MM.1S (cell line): Measurements from ENCODE around the gene TGFBR3.

ENCODE experiments used
- EZH2 ChIP-seq: fragments of 300-600 bp; sonication (generic); optimal IDR thresholded peaks from 2 replicates; pipeline ENCODE3; 2017; ENCODE audit warnings: low read depth, mild to moderate bottlenecking, antibody characterized with exemption, low read length, mixed read lengths
- EZH2phosphoT487 ChIP-seq: fragments of 300-600 bp; sonication (generic); IDR thresholded peaks from 2 replicates; pipeline ENCODE4 v1.6.1; 2018; ENCODE audit warnings: antibody characterized with exemption, low read length
- TF ChIP-seq, protein P1 (sequence below): fragments of 300-600 bp; sonication (generic); IDR thresholded peaks from 2 replicates; pipeline ENCODE4 v1.5.1; 2016; ENCODE audit warnings: antibody characterized with exemption, low read length, mixed read lengths

GRCh38 chr1:91804546-91805023, 81.4 kb downstream of the TGFBR3 start:
- TF ChIP-seq, protein P1, sequence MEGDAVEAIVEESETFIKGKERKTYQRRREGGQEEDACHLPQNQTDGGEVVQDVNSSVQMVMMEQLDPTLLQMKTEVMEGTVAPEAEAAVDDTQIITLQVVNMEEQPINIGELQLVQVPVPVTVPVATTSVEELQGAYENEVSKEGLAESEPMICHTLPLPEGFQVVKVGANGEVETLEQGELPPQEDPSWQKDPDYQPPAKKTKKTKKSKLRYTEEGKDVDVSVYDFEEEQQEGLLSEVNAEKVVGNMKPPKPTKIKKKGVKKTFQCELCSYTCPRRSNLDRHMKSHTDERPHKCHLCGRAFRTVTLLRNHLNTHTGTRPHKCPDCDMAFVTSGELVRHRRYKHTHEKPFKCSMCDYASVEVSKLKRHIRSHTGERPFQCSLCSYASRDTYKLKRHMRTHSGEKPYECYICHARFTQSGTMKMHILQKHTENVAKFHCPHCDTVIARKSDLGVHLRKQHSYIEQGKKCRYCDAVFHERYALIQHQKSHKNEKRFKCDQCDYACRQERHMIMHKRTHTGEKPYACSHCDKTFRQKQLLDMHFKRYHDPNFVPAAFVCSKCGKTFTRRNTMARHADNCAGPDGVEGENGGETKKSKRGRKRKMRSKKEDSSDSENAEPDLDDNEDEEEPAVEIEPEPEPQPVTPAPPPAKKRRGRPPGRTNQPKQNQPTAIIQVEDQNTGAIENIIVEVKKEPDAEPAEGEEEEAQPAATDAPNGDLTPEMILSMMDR, result no peak
- TF ChIP-seq EZH2, result no peak
- TF ChIP-seq EZH2phosphoT487, result no peak
